HepG2 (cell line): ENCODE data around the gene MYBPC2. TPM values are rescaled to one million over a fixed set of nuclear protein-coding genes. Genes with fewer than 3 reads are reported as not detected.

ENCODE experiments used
- AGO2 ChIP-seq: fragments of 200-400 bp; formaldehyde crosslinking; optimal IDR thresholded peaks from 2 replicates; pipeline ENCODE3; 2017; ENCODE audit warnings: mild to moderate bottlenecking, low read depth, low read length, moderate library complexity
- AKNA ChIP-seq: sonication (generic); formaldehyde crosslinking; IDR thresholded peaks from 2 replicates; pipeline ENCODE4 v1.4.0; 2020; ENCODE audit warnings: missing genetic modification reagents, borderline replicate concordance
- ATM ChIP-seq: fragments of 450-650 bp; IDR thresholded peaks from 2 replicates; pipeline ENCODE4 v1.7.1; 2017; ENCODE audit warnings: mild to moderate bottlenecking, borderline replicate concordance
- CHD4 ChIP-seq: fragments of 200-600 bp; sonication (generic); IDR thresholded peaks from 2 replicates; pipeline ENCODE4 v1.7.0; 2017; ENCODE audit warnings: mild to moderate bottlenecking, low read length, borderline replicate concordance
- HES4 ChIP-seq: sonication (generic); formaldehyde crosslinking; IDR thresholded peaks from 2 replicates; pipeline ENCODE4 v1.9.0; 2021; ENCODE audit warnings: mild to moderate bottlenecking, missing genetic modification reagents, borderline replicate concordance
- MXD3 ChIP-seq: IDR thresholded peaks from 2 replicates; pipeline ENCODE4 v1.6.1; 2016; ENCODE audit warnings: mild to moderate bottlenecking, missing biosample characterization, missing genetic modification reagents
- NCOA1 ChIP-seq: sonication (generic); formaldehyde crosslinking; IDR thresholded peaks from 2 replicates; pipeline ENCODE4 v1.9.0; 2021; ENCODE audit warnings: missing genetic modification reagents
- POGZ ChIP-seq: sonication (generic); formaldehyde crosslinking; IDR thresholded peaks from 2 replicates; pipeline ENCODE4 v1.4.0; 2020; ENCODE audit warnings: mild to moderate bottlenecking, missing genetic modification reagents
- PTBP1 ChIP-seq: fragments of 200-400 bp; formaldehyde crosslinking; IDR thresholded peaks from 2 replicates; pipeline ENCODE4 v1.6.1; 2018; ENCODE audit warnings: low read length, low read depth; ENCODE audit not compliant: poor library complexity, severe bottlenecking
- SCMH1 ChIP-seq: sonication (generic); formaldehyde crosslinking; IDR thresholded peaks from 2 replicates; pipeline ENCODE4 v1.9.0; 2021; ENCODE audit warnings: missing genetic modification reagents, mild to moderate bottlenecking, borderline replicate concordance
- SIX1 ChIP-seq: sonication (generic); formaldehyde crosslinking; IDR thresholded peaks from 2 replicates; pipeline ENCODE4 v1.4.0; 2020; ENCODE audit warnings: missing genetic modification reagents, borderline replicate concordance
- SRSF4 ChIP-seq: fragments of 200-400 bp; formaldehyde crosslinking; IDR thresholded peaks from one replicate; pipeline ENCODE4 v1.6.1; 2018; ENCODE audit warnings: mild to moderate bottlenecking, low read depth, low read length, moderate library complexity; ENCODE audit not compliant: poor library complexity, severe bottlenecking
- TP53 ChIP-seq: sonication (generic); formaldehyde crosslinking; conservative IDR thresholded peaks from 2 replicates; pipeline ENCODE4 v1.4.0; 2020; ENCODE audit warnings: missing genetic modification reagents
- ZBTB7B ChIP-seq: sonication (generic); formaldehyde crosslinking; IDR thresholded peaks from 2 replicates; pipeline ENCODE4 v1.4.0; 2020; ENCODE audit warnings: missing genetic modification reagents
- ZNF441 ChIP-seq: sonication (generic); formaldehyde crosslinking; IDR thresholded peaks from 2 replicates; pipeline ENCODE4 v1.7.0; 2021; ENCODE audit warnings: missing genetic modification reagents, borderline replicate concordance
- ZNF614 ChIP-seq: IDR thresholded peaks from 2 replicates; pipeline ENCODE4 v1.6.1; 2018; ENCODE audit warnings: missing biosample characterization, missing genetic modification reagents, inconsistent platforms, borderline replicate concordance
- ZNF724P ChIP-seq: sonication (generic); formaldehyde crosslinking; IDR thresholded peaks from 2 replicates; pipeline ENCODE4 v1.8.0; 2022; ENCODE audit warnings: missing genetic modification reagents, borderline replicate concordance
- ZNF775 ChIP-seq: sonication (generic); formaldehyde crosslinking; IDR thresholded peaks from 2 replicates; pipeline ENCODE4 v1.4.0; 2020; ENCODE audit warnings: missing genetic modification reagents, mild to moderate bottlenecking, moderate library complexity, borderline replicate concordance
- ZNF788 ChIP-seq: sonication (generic); formaldehyde crosslinking; IDR thresholded peaks from 2 replicates; pipeline ENCODE4 v1.5.0; 2020; ENCODE audit warnings: mild to moderate bottlenecking, missing genetic modification reagents, borderline replicate concordance
- ZNF879 ChIP-seq: sonication (generic); formaldehyde crosslinking; IDR thresholded peaks from 2 replicates; pipeline ENCODE4 v1.8.1; 2023; ENCODE audit warnings: missing genetic modification reagents
- polyA plus RNA-seq, 8 experiments: library from polyadenylated mRNA; depleted of rRNA in 3 of 8; stranded (reverse) in 7 of 8; unstranded in 1 of 8; fragments of >200 nt; fragmentation: Illumina TruSeq in 4 of 8; extraction: Trizol in 4 of 8; gene quantifications; 2 replicates each; pipeline versions ENCODE4 v1.2.1 to v1.2.3, GENCODE V29; 2011 to 2016; ENCODE audit warnings: low read depth in 4 of 8, missing spikeins in 1 of 8, mixed read lengths in 1 of 8; ENCODE audit not compliant: insufficient read depth in 1 of 8
- total RNA-seq, 5 experiments: library from RNA; depleted of rRNA; stranded (reverse); fragments of >200 nt; fragmentation: Illumina TruSeq; extraction: Trizol; gene quantifications; 2 replicates each; pipeline ENCODE4 v1.2.3, GENCODE V29; 2016; ENCODE audit warnings: low read depth in 1 of 5
- TF ChIP-seq, protein P1 (sequence below): sonication (generic); formaldehyde crosslinking; IDR thresholded peaks from 2 replicates; pipeline ENCODE4 v1.8.0; 2022; ENCODE audit warnings: mild to moderate bottlenecking, missing genetic modification reagents
- TF ChIP-seq, protein P2 (sequence below): sonication (generic); formaldehyde crosslinking; IDR thresholded peaks from 2 replicates; pipeline ENCODE4 v1.8.1; 2023; ENCODE audit warnings: mild to moderate bottlenecking, inconsistent platforms, moderate library complexity, missing genetic modification reagents, borderline replicate concordance

The MYBPC2 gene
- total and polyA plus RNA-seq, 2 of the 13 experiments (the other 11 are each of a cell fraction or from before 2014, with no cell fraction given), result not detected

- TF ChIP-seq ZNF788 (CRISPR knock-in tag) (no peak), MXD3 (CRISPR knock-in tag) (no peak), ATM (no peak), ZNF879 (CRISPR knock-in tag) (no peak), NCOA1 (CRISPR knock-in tag) (no peak), ZNF724P (CRISPR knock-in tag) (no peak), SCMH1 (CRISPR knock-in tag) (no peak), TP53 (CRISPR knock-in tag) (no peak), SRSF4 (no peak), HES4 (CRISPR knock-in tag) (no peak), ZNF614 (CRISPR knock-in tag) (peak; percentile 33; the same call in 1 of the 2 replicates), ZNF775 (no peak), ZNF441 (CRISPR knock-in tag) (no peak), SIX1 (no peak), CHD4 (no peak), ZBTB7B (CRISPR knock-in tag) (0 out of 2 replicates have a peak, but pooled peaks have one; percentile 24), POGZ (no peak), AKNA (CRISPR knock-in tag) (no peak), PTBP1 (no peak), AGO2 (no peak)
- TF ChIP-seq, protein P1, sequence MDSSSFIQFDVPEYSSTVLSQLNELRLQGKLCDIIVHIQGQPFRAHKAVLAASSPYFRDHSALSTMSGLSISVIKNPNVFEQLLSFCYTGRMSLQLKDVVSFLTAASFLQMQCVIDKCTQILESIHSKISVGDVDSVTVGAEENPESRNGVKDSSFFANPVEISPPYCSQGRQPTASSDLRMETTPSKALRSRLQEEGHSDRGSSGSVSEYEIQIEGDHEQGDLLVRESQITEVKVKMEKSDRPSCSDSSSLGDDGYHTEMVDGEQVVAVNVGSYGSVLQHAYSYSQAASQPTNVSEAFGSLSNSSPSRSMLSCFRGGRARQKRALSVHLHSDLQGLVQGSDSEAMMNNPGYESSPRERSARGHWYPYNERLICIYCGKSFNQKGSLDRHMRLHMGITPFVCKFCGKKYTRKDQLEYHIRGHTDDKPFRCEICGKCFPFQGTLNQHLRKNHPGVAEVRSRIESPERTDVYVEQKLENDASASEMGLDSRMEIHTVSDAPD (CRISPR knock-in tag), result no peak
- TF ChIP-seq, protein P2, sequence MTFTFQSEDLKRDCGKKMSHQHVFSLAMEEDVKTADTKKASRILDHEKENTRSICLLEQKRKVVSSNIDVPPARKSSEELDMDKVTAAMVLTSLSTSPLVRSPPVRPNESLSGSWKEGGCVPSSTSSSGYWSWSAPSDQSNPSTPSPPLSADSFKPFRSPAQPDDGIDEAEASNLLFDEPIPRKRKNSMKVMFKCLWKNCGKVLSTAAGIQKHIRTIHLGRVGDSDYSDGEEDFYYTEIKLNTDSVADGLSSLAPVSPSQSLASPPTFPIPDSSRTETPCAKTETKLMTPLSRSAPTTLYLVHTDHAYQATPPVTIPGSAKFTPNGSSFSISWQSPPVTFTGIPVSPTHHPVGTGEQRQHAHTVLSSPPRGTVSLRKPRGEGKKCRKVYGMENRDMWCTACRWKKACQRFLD (CRISPR knock-in tag), result no peak
Measured at GRCh38 chr19:50460161-50460765, 27.6 kb downstream of the MYBPC2 start (continued).
